IMR-90 (cell line): ENCODE measurements around the gene ISG15. TPM values are rescaled to one million over a fixed set of nuclear protein-coding genes. Genes with fewer than 3 reads are reported as not detected.
A peak's percentile ranks its signal among the peaks of the same experiment; 100 is the strongest.

Source experiments
- ATAC-seq: fragments of 200-7000 bp; cut with Tn5 transposase; 2 replicates; pipeline ENCODE4 v1.9.1; 2020; ENCODE audit warnings: low read depth, mild to moderate bottlenecking, moderate library complexity
- BruUV-seq: library from RNA; stranded (reverse); fragments of 400-500 nt; replicated peaks from 2 replicates; lab custom pipeline; 2021; lab: Mats Ljungman, UMichigan
- CTCF ChIA-PET: fragments of 300-600 bp; formaldehyde crosslinking; extraction: SDS; loops from one replicate; lab custom pipeline; 2021; ENCODE audit warnings: antibody characterized with exemption; lab: Yijun Ruan, JAX
- POLR2A ChIA-PET: fragments of 300-600 bp; sonication (Branson Sonifier 250); formaldehyde crosslinking; loops from one replicate; lab custom pipeline; 2022; ENCODE audit warnings: antibody characterized with exemption; ENCODE audit not compliant: unreplicated experiment; lab: Charles Lee
- DNase-seq: peaks from one replicate; pipeline ENCODE4 v3.0.0; 2013
- H2AFZ ChIP-seq: replicated peaks from 2 replicates; pipeline ENCODE3; 2013; ENCODE audit warnings: low read length, mild to moderate bottlenecking; ENCODE audit not compliant: poor library complexity
- H2AK5ac ChIP-seq: 2 replicates; pipeline ENCODE4 v1.6.1; 2013; ENCODE audit warnings: low read depth, low read length, inconsistent platforms
- H2AK9ac ChIP-seq: replicated peaks from 2 replicates; pipeline ENCODE3; 2013; ENCODE audit warnings: mild to moderate bottlenecking, low read depth, low read length, moderate library complexity; ENCODE audit not compliant: poor library complexity
- H2BK120ac ChIP-seq: 2 replicates; pipeline ENCODE4 v1.6.1; 2013; ENCODE audit warnings: low read depth, low read length, inconsistent platforms
- H2BK15ac ChIP-seq: 3 replicates; pipeline ENCODE4 v1.6.1; 2013; ENCODE audit warnings: low read depth, low read length, inconsistent platforms
- H2BK20ac ChIP-seq: 2 replicates; pipeline ENCODE4 v1.6.1; 2013; ENCODE audit warnings: low read depth, mild to moderate bottlenecking, inconsistent platforms, low read length, moderate library complexity
- H2BK5ac ChIP-seq: 2 replicates; pipeline ENCODE4 v1.6.1; 2013; ENCODE audit warnings: mild to moderate bottlenecking, low read depth, low read length, inconsistent platforms; ENCODE audit not compliant: poor library complexity, severe bottlenecking
- H3K14ac ChIP-seq: replicated peaks from 2 replicates; pipeline ENCODE4 v1.6.1; 2013; ENCODE audit warnings: low read depth, low read length, inconsistent platforms
- H3K18ac ChIP-seq: 2 replicates; pipeline ENCODE4 v1.6.1; 2013; ENCODE audit warnings: low read depth, low read length, control low read depth
- H3K23ac ChIP-seq: 2 replicates; pipeline ENCODE4 v1.6.1; 2013; ENCODE audit warnings: low read depth, low read length, inconsistent platforms
- H3K27ac ChIP-seq: 2 replicates; pipeline ENCODE4 v1.5.1; 2013; ENCODE audit warnings: mild to moderate bottlenecking, control low read depth, low read length; ENCODE audit not compliant: insufficient read depth
- H3K27me3 ChIP-seq: 2 replicates; pipeline ENCODE4 v1.6.1; 2013; ENCODE audit warnings: low read length; ENCODE audit not compliant: control insufficient read depth, insufficient read depth
- H3K36me3 ChIP-seq: 2 replicates; pipeline ENCODE4 v1.6.1; 2013; ENCODE audit warnings: low read length, mixed read lengths; ENCODE audit not compliant: control insufficient read depth, insufficient read depth
- H3K4ac ChIP-seq: 2 replicates; pipeline ENCODE4 v1.6.1; 2013; ENCODE audit warnings: low read depth, low read length, inconsistent platforms
- H3K4me1 ChIP-seq: 2 replicates; pipeline ENCODE4 v1.6.1; 2013; ENCODE audit warnings: low read length, mixed read lengths; ENCODE audit not compliant: control insufficient read depth, insufficient read depth
- H3K4me2 ChIP-seq: 2 replicates; pipeline ENCODE4 v1.6.1; 2013; ENCODE audit warnings: low read depth, mild to moderate bottlenecking, control low read depth, low read length, moderate library complexity
- H3K4me3 ChIP-seq: 2 replicates; pipeline ENCODE4 v1.5.1; 2013; ENCODE audit warnings: low read depth, mild to moderate bottlenecking, control low read depth, low read length, moderate library complexity; ENCODE audit not compliant: insufficient read depth
- H3K56ac ChIP-seq: 2 replicates; pipeline ENCODE4 v1.6.1; 2013; ENCODE audit warnings: low read length, inconsistent platforms; ENCODE audit not compliant: insufficient read depth; ENCODE audit errors: extremely low read depth
- H3K79me1 ChIP-seq, 2 experiments: 2 replicates each; pipeline ENCODE4 v1.6.1; 2013; ENCODE audit warnings: low read length in 2 of 2, inconsistent platforms in 1 of 2, low read depth in 1 of 2
- H3K9ac ChIP-seq: 2 replicates; pipeline ENCODE4 v1.6.1; 2013; ENCODE audit warnings: low read depth, low read length, control low read depth
- H3K9me1 ChIP-seq: 2 replicates; pipeline ENCODE4 v1.6.1; 2013; ENCODE audit warnings: low read length, inconsistent platforms; ENCODE audit not compliant: insufficient read depth
- H3K9me3 ChIP-seq: 2 replicates; pipeline ENCODE4 v1.6.1; 2013; ENCODE audit warnings: low read length; ENCODE audit not compliant: control insufficient read depth, insufficient read depth
- H4K20me1 ChIP-seq: 2 replicates; pipeline ENCODE4 v1.6.1; 2013; ENCODE audit warnings: low read length, inconsistent platforms; ENCODE audit not compliant: insufficient read depth
- H4K5ac ChIP-seq: 2 replicates; pipeline ENCODE4 v1.6.1; 2013; ENCODE audit warnings: mild to moderate bottlenecking, low read depth, low read length, control low read depth
- H4K8ac ChIP-seq, 2 experiments: 2 replicates each; pipeline ENCODE4 v1.6.1; 2013; ENCODE audit warnings: low read depth in 2 of 2, low read length in 2 of 2, control low read depth in 1 of 2, inconsistent platforms in 1 of 2
- H4K91ac ChIP-seq: 2 replicates; pipeline ENCODE4 v1.6.1; 2013; ENCODE audit warnings: low read depth, low read length, inconsistent platforms; ENCODE audit not compliant: insufficient read depth
- BHLHE40 ChIP-seq: fragments of 150-350 bp; IDR thresholded peaks from 2 replicates; pipeline ENCODE4 v1.6.1; 2016; ENCODE audit warnings: mild to moderate bottlenecking, low read depth, low read length
- CEBPB ChIP-seq: IDR thresholded peaks from 2 replicates; pipeline ENCODE4 v1.6.1; 2012; ENCODE audit warnings: low read depth, low read length, improper control_type of control experiment
- CHD1 ChIP-seq: IDR thresholded peaks from 2 replicates; pipeline ENCODE4 v1.6.1; 2012; ENCODE audit warnings: low read depth, low read length, improper control_type of control experiment
- FOS ChIP-seq: fragments of 150-350 bp; IDR thresholded peaks from 2 replicates; pipeline ENCODE4 v1.6.1; 2016; ENCODE audit warnings: low read depth, low read length
- MAFK ChIP-seq: IDR thresholded peaks from 2 replicates; pipeline ENCODE4 v1.6.1; 2012; ENCODE audit warnings: low read depth, low read length, improper control_type of control experiment
- MAZ ChIP-seq: IDR thresholded peaks from 2 replicates; pipeline ENCODE4 v1.6.1; 2012; ENCODE audit warnings: low read depth, mild to moderate bottlenecking, low read length, improper control_type of control experiment, moderate library complexity, borderline replicate concordance
- MXI1 ChIP-seq: IDR thresholded peaks from 2 replicates; pipeline ENCODE4 v1.6.1; 2012; ENCODE audit warnings: low read depth, mild to moderate bottlenecking, low read length, moderate library complexity, borderline replicate concordance
- NFE2L2 ChIP-seq: fragments of 150-350 bp; IDR thresholded peaks from 2 replicates; pipeline ENCODE4 v1.6.1; 2016; ENCODE audit warnings: low read depth, mild to moderate bottlenecking, low read length
- POLR2A ChIP-seq: IDR thresholded peaks from 2 replicates; pipeline ENCODE4 v1.6.1; 2012; ENCODE audit warnings: mild to moderate bottlenecking, low read depth, low read length
- RAD21 ChIP-seq: IDR thresholded peaks from 2 replicates; pipeline ENCODE4 v1.6.1; 2012; ENCODE audit warnings: low read length, improper control_type of control experiment
- RCOR1 ChIP-seq: IDR thresholded peaks from 2 replicates; pipeline ENCODE4 v1.6.1; 2012; ENCODE audit warnings: mild to moderate bottlenecking, low read length, improper control_type of control experiment; ENCODE audit not compliant: insufficient replicate concordance
- RFX5 ChIP-seq: IDR thresholded peaks from 2 replicates; pipeline ENCODE4 v1.8.0; 2012; ENCODE audit warnings: low read depth, mild to moderate bottlenecking, low read length, moderate library complexity
- WGBS, 2 experiments: methylation state at CpG; one replicate each; pipeline versions ENCODE4 v1.1.5 to v1.1.7; 2013; ENCODE audit warnings: missing lambda C conversion rate in 2 of 2; ENCODE audit not compliant: insufficient read length in 1 of 2; ENCODE audit errors: extremely low coverage in 2 of 2; 5-methylcytosine and 5-hydroxymethylcytosine counted together
- dilution Hi-C: fragments of 300-500 bp; cut with HindIII; formaldehyde crosslinking; loops from one replicate; pipeline ENCODE4 v1.14.3; 2018; ENCODE audit warnings: low sequenced_read_pairs; ENCODE audit not compliant: unreplicated experiment
- in situ Hi-C: fragments of 300-500 bp; cut with MboI; formaldehyde crosslinking; loops from 3 replicates; pipeline ENCODE4 v1.14.3; 2019; ENCODE audit warnings: low sequenced_read_pairs, inconsistent platforms, mixed read lengths
- intact Hi-C: fragments of 100-400 bp; cut with micrococcal nuclease; formaldehyde crosslinking; loops from 2 replicates; pipeline ENCODE4 v1.10.0; 2022
- polyA plus RNA-seq, 3 experiments: library from polyadenylated mRNA; depleted of rRNA; stranded (reverse); fragments of >200 nt; gene quantifications; 2 replicates each; pipeline ENCODE4 v1.2.3, GENCODE V29; 2012; ENCODE audit warnings: low replicate concordance in 1 of 3
- total RNA-seq: library from RNA; depleted of rRNA; stranded (reverse); fragments of >200 nt; gene quantifications from 2 replicates; pipeline ENCODE4 v1.2.3, GENCODE V29; 2012
- TF ChIP-seq, protein P1 (sequence below): fragments of 150-350 bp; IDR thresholded peaks from 2 replicates; pipeline ENCODE4 v1.6.1; 2017; ENCODE audit warnings: mild to moderate bottlenecking, antibody characterized with exemption, low read length, low read depth
- TF ChIP-seq, protein P2 (sequence below): conservative IDR thresholded peaks from 2 replicates; pipeline ENCODE4 v1.5.1; 2012; ENCODE audit warnings: mild to moderate bottlenecking, low read depth, low read length, improper control_type of control experiment
- TF ChIP-seq, protein P3 (sequence below): fragments of 150-350 bp; IDR thresholded peaks from 2 replicates; pipeline ENCODE4 v1.6.1; 2016; ENCODE audit warnings: low read depth, mild to moderate bottlenecking, low read length, moderate library complexity, borderline replicate concordance

The ISG15 gene
- total and polyA plus RNA-seq, 2 of the 4 experiments (the other 2 are of a cell fraction) = 99.1 to 105 TPM

GRCh38 chr1:1003618-1004419 is 9.5 kb upstream of the ISG15 start:
- POLR2A ChIA-PET = no interaction called here
- Histone ChIP-seq H4K20me1 (peaks cover 4% of the 10 kb centered on the region; the same call in 1 of the 2 replicates), H3K27ac (no peak overlapping the region), H3K4ac (no peak overlapping the region), H2AK5ac (no peak overlapping the region), H3K14ac (no peak overlapping the region), H3K4me2 (no peak overlapping the region), H3K9me1 (peaks cover 6% of the 10 kb centered on the region; the same call in 1 of the 2 replicates), H3K9ac (no peak overlapping the region), H2AFZ (no peak overlapping the region), H3K23ac (no peak overlapping the region), H3K18ac (no peak overlapping the region), H3K36me3 (no peaks in the 10 kb centered on the region), H4K91ac (no peak overlapping the region), H3K56ac (no peak overlapping the region), H3K27me3 (no peaks in the 10 kb centered on the region), H3K79me1 (peaks cover 9 to 29% of the 10 kb centered on the region in 2 experiments; a peak in 3 of 4 replicates), H3K4me3 (no peak overlapping the region), H2BK15ac (no peak overlapping the region), H2BK120ac (no peak overlapping the region), H4K5ac (no peak overlapping the region), H2AK9ac (peak overlapping the region; percentile 31), H2BK20ac (no peak overlapping the region), H4K8ac (no peak overlapping the region), H2BK5ac (no peak overlapping the region), H3K4me1 (peaks cover 8% of the 10 kb centered on the region), H3K9me3 (no peaks in the 10 kb centered on the region)
- CTCF ChIA-PET = no interaction called here
- in situ Hi-C loops = no loop called here
- DNase-seq = no peak
- dilution Hi-C loops = no loop called here
- intact Hi-C loops = loop anchor here (5.0 kb wide), 1 partner anchor 53 kb away; no protein-coding TSS in a partner anchor
- WGBS, 2 experiments = 100% methylated on average over 2 of the region's 22 CpGs; no CpG with 5 or more reads in 1 of the 2 experiments
- BruUV-seq = no TSS peak
- ATAC-seq = no peak
- TF ChIP-seq FOS (no peak), RCOR1 (no peak), CEBPB (no peak), MXI1 (no peak), RAD21 (no peak), NFE2L2 (no peak), CHD1 (no peak), MAFK (no peak), RFX5 (no peak), MAZ (no peak), POLR2A (no peak), BHLHE40 (no peak)
- TF ChIP-seq, protein P1, sequence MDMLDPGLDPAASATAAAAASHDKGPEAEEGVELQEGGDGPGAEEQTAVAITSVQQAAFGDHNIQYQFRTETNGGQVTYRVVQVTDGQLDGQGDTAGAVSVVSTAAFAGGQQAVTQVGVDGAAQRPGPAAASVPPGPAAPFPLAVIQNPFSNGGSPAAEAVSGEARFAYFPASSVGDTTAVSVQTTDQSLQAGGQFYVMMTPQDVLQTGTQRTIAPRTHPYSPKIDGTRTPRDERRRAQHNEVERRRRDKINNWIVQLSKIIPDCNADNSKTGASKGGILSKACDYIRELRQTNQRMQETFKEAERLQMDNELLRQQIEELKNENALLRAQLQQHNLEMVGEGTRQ = no peak
- TF ChIP-seq, protein P2, sequence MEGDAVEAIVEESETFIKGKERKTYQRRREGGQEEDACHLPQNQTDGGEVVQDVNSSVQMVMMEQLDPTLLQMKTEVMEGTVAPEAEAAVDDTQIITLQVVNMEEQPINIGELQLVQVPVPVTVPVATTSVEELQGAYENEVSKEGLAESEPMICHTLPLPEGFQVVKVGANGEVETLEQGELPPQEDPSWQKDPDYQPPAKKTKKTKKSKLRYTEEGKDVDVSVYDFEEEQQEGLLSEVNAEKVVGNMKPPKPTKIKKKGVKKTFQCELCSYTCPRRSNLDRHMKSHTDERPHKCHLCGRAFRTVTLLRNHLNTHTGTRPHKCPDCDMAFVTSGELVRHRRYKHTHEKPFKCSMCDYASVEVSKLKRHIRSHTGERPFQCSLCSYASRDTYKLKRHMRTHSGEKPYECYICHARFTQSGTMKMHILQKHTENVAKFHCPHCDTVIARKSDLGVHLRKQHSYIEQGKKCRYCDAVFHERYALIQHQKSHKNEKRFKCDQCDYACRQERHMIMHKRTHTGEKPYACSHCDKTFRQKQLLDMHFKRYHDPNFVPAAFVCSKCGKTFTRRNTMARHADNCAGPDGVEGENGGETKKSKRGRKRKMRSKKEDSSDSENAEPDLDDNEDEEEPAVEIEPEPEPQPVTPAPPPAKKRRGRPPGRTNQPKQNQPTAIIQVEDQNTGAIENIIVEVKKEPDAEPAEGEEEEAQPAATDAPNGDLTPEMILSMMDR = no peak
- TF ChIP-seq, protein P3, sequence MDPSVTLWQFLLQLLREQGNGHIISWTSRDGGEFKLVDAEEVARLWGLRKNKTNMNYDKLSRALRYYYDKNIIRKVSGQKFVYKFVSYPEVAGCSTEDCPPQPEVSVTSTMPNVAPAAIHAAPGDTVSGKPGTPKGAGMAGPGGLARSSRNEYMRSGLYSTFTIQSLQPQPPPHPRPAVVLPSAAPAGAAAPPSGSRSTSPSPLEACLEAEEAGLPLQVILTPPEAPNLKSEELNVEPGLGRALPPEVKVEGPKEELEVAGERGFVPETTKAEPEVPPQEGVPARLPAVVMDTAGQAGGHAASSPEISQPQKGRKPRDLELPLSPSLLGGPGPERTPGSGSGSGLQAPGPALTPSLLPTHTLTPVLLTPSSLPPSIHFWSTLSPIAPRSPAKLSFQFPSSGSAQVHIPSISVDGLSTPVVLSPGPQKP = no peak
